ENCODE data around the gene APBA3. TPM values are rescaled to one million over a fixed set of nuclear protein-coding genes. Genes with fewer than 3 reads are reported as not detected.
"Not testable (repeated sequence)": the region's sequence is repeated elsewhere in the genome, so short reads cannot be mapped to it uniquely, and the experiment has no call there.

The APBA3 gene
- total and polyA plus RNA-seq, 2 donors from 2014 or later, result 17.1 to 27.5 TPM

DNA sequence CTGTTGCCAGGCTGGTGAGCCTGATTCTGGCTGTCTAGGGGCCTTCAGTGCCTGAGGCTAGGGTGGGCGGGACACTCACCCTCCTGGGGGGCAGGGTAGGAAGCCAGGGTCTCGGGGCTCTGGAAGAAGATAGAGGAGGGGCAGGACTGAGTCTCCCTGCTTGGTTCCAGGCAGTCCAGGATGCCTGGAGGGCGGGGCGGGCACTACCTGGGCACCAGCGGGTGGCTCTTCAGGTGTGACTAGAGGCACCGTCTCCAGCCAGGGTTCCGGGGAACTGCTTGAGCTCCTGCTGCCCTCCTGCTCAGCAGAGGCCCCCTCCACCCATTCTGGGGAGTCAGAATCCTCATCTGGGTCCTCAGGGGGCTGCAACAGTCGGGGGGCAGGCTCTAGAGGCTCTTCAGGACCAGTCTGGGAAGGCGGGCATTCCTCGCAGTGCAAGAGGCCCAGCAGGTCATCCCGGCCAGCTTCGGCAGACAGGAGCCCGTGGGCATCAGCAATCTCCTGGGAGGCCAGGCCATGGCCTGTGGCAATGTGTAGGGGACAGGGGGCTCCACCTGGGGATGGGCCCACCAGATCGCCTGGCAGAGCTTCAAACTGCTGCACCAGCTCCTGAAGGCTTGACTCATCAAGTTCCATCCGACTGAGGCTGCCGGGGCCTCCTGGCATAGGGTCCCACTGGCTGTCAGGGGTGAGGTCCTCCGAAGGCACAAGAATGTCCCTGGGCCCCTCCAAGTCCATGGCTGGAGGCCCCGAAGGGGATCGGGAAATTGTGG, 1.8 kb downstream of the APBA3 start:
- FAIRE-seq, result no peak
- H3K4me3 ChIP-seq (ENCODE audit: low read length in 3 of 3), result no peak overlapping the region

DNA sequence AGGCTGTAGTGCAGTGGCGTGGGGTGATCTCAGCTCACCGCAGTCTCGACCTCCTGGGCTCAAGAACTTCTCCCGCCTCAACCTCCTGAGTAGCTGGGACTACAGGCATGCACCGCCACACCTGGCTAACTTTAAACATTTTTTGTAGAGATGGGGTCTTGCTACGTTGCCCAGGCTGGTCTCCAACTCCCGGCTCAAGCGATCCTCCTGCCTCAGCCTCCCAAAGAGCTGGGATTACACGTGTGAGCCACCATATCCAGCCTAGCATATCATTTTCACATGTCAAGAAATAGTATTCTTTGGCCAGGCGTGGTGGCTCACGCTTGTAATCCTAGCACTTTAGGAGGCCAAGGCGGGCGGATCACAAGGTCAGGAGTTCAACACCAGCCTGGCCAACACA, 3.2 kb downstream of the APBA3 start:
- H3K4me1 ChIP-seq (ENCODE audit: control insufficient read depth in 2 of 3, insufficient read depth in 2 of 3, low read depth in 1 of 3, low read length in 3 of 3), result peaks cover 0 to 17% (median 3%) of the 10 kb centered on the region in 3 donors
- FAIRE-seq; H3K9me3 ChIP-seq (ENCODE audit: control insufficient read depth in 2 of 3, insufficient read depth in 1 of 3, low read length in 3 of 3); H3K9ac ChIP-seq (ENCODE audit: low read length in 3 of 3); intact Hi-C loops (cut with DNase I); DNase-seq; H3K27me3 ChIP-seq (ENCODE audit: control insufficient read depth, insufficient read depth, low read length); H3K27ac ChIP-seq (ENCODE audit: low read depth in 2 of 2, low read length in 2 of 2); H3K36me3 ChIP-seq (ENCODE audit: control insufficient read depth in 2 of 3, insufficient read depth in 3 of 3, low read length in 3 of 3); H3K4me3 ChIP-seq (ENCODE audit: low read length in 3 of 3): not testable (repeated sequence)

More for the DNA sequence above, 1.8 kb downstream of the APBA3 start:
- no peaks in the 10 kb centered on the region for H3K9me3 ChIP-seq (ENCODE audit: control insufficient read depth in 2 of 3, insufficient read depth in 1 of 3, low read length in 3 of 3)
- TF ChIP-seq, protein P1, sequence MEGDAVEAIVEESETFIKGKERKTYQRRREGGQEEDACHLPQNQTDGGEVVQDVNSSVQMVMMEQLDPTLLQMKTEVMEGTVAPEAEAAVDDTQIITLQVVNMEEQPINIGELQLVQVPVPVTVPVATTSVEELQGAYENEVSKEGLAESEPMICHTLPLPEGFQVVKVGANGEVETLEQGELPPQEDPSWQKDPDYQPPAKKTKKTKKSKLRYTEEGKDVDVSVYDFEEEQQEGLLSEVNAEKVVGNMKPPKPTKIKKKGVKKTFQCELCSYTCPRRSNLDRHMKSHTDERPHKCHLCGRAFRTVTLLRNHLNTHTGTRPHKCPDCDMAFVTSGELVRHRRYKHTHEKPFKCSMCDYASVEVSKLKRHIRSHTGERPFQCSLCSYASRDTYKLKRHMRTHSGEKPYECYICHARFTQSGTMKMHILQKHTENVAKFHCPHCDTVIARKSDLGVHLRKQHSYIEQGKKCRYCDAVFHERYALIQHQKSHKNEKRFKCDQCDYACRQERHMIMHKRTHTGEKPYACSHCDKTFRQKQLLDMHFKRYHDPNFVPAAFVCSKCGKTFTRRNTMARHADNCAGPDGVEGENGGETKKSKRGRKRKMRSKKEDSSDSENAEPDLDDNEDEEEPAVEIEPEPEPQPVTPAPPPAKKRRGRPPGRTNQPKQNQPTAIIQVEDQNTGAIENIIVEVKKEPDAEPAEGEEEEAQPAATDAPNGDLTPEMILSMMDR (IDR thresholded peaks at IDR 0.05; ENCODE audit: borderline replicate concordance, extremely low read depth, insufficient read depth), result no peak
- H3K27me3 ChIP-seq (ENCODE audit: control insufficient read depth, insufficient read depth, low read length), result no peaks in the 10 kb centered on the region
- no peak overlapping the region for H3K9ac ChIP-seq (ENCODE audit: low read length in 3 of 3)
- peak in 1 of 5 donors; percentile 74 for DNase-seq
- no peak overlapping the region for H3K27ac ChIP-seq (ENCODE audit: low read depth in 2 of 2, low read length in 2 of 2)
- intact Hi-C loops (cut with DNase I), result no loop called here
- peaks cover 0 to 4% (median 0%) of the 10 kb centered on the region in 3 donors for H3K36me3 ChIP-seq (ENCODE audit: control insufficient read depth in 2 of 3, insufficient read depth in 3 of 3, low read length in 3 of 3)
- peaks cover 0 to 18% (median 3%) of the 10 kb centered on the region in 3 donors for H3K4me1 ChIP-seq (ENCODE audit: control insufficient read depth in 2 of 3, insufficient read depth in 2 of 3, low read depth in 1 of 3, low read length in 3 of 3)

DNA sequence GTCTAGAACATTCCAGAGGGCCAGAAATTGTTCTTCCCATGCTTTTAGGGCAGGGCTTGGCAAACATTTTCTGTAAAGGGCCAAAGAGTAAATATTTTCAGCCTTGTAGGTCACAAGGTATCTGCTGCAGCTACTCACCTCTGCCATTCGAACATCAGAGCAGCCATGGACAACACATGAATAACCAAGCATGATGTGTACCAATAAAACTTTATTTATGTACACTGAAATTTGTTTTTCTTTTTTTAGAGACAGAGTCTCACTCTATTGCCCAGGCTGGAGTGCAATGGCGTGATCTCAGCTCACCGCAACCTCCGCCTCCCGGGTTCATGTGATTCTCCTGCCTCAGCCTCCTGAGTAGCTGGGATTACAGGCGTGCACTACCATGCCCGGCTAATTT, 3.8 kb downstream of the APBA3 start:
- FAIRE-seq; H3K27me3 ChIP-seq (ENCODE audit: control insufficient read depth, insufficient read depth, low read length); H3K27ac ChIP-seq (ENCODE audit: low read depth in 2 of 2, low read length in 2 of 2); H3K9me3 ChIP-seq (ENCODE audit: control insufficient read depth in 2 of 3, insufficient read depth in 1 of 3, low read length in 3 of 3); H3K9ac ChIP-seq (ENCODE audit: low read length in 3 of 3); H3K36me3 ChIP-seq (ENCODE audit: control insufficient read depth in 2 of 3, insufficient read depth in 3 of 3, low read length in 3 of 3); DNase-seq; H3K4me3 ChIP-seq (ENCODE audit: low read length in 3 of 3); intact Hi-C loops (cut with DNase I): not testable (repeated sequence)
- peaks cover 0 to 13% (median 3%) of the 10 kb centered on the region in 3 donors for H3K4me1 ChIP-seq (ENCODE audit: control insufficient read depth in 2 of 3, insufficient read depth in 2 of 3, low read depth in 1 of 3, low read length in 3 of 3)

DNA sequence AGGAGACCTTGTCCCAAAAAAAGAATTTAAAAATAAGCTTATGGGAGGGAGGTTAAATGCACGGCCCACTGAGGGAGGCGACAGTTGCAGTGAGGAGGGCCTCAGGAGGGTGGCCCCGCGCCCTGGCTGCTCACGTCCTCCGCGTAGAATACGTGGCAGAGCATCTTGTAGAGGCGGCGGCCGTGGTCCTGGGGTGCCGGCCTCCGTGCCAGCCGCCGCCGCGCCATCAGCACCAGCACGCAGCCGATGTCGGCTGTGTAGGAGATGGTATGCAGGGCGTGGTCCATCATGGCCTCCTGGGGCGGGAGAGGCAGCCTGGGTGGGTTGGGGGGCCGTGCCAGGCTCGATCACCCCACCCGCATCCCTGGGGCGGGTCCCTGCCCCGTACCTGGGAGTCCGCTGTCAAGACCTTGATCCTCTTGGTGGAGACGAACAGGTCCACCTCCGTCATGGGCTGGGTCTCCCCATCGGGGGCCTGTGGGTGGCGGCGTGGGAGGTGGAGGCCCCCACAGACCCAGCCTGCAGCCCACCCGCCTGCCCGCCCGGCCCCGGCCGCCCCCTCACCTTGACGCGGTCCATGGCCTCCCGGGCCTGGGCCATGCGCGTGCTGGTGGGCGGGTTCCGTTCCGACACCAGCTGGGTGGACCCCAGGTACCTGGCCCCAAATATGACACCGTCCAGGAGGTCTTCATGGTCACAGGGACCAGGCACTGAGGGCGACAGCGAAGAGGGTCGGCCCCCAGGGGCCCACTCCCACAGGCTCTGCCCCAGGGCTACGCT, 7.7 kb downstream of the APBA3 start:
- Histone ChIP-seq H3K27me3 (ENCODE audit: control insufficient read depth, insufficient read depth, low read length) (no peaks in the 10 kb centered on the region), H3K27ac (ENCODE audit: low read depth in 2 of 2, low read length in 2 of 2) (no peak overlapping the region), H3K9ac (ENCODE audit: low read length in 3 of 3) (no peak overlapping the region), H3K36me3 (ENCODE audit: control insufficient read depth in 2 of 3, insufficient read depth in 3 of 3, low read length in 3 of 3) (peaks cover 0 to 8% (median 8%) of the 10 kb centered on the region in 3 donors), H3K4me1 (ENCODE audit: control insufficient read depth in 2 of 3, insufficient read depth in 2 of 3, low read depth in 1 of 3, low read length in 3 of 3) (no peaks in the 10 kb centered on the region), H3K4me3 (ENCODE audit: low read length in 3 of 3) (no peak overlapping the region), H3K9me3 (ENCODE audit: control insufficient read depth in 2 of 3, insufficient read depth in 1 of 3, low read length in 3 of 3) (no peaks in the 10 kb centered on the region)
- intact Hi-C loops (cut with DNase I), result no loop called here
- TF ChIP-seq, protein P1 (IDR thresholded peaks at IDR 0.05; ENCODE audit: borderline replicate concordance, extremely low read depth, insufficient read depth), result no peak
- FAIRE-seq, result no peak
- DNase-seq, result no peak
